Liver (tissue), 9 donors: ENCODE measurements around the gene CLEC16A. TPM values are rescaled to one million over a fixed set of nuclear protein-coding genes. Genes with fewer than 3 reads are reported as not detected.

Experiments used
- DNase-seq: peaks from one replicate; pipeline ENCODE4 v3.0.0-alpha.2; 2017; ENCODE audit warnings: low spot score
- H3K27ac ChIP-seq, 2 donors: one replicate each; pipeline ENCODE4 v1.7.0; 2013; ENCODE audit warnings: inconsistent platforms in 2 of 2, low read length in 2 of 2, control low read depth in 1 of 2, low read depth in 1 of 2, mild to moderate bottlenecking in 1 of 2
- H3K27me3 ChIP-seq, 4 donors: one replicate each; pipeline versions ENCODE4 v1.6.1 to v1.7.0; 2013; ENCODE audit warnings: low read length in 3 of 4, inconsistent platforms in 1 of 4, mild to moderate bottlenecking in 1 of 4, moderate library complexity in 1 of 4; ENCODE audit not compliant: control insufficient read depth in 4 of 4, insufficient read depth in 4 of 4
- H3K36me3 ChIP-seq, 4 donors: one replicate each; pipeline versions ENCODE4 v1.6.1 to v1.7.0; 2013; ENCODE audit warnings: low read length in 3 of 4, mild to moderate bottlenecking in 3 of 4, low read depth in 1 of 4, moderate library complexity in 1 of 4; ENCODE audit not compliant: control insufficient read depth in 4 of 4, insufficient read depth in 3 of 4
- H3K4me1 ChIP-seq, 4 donors: one replicate each; pipeline versions ENCODE4 v1.6.1 to v1.7.0; 2013; ENCODE audit warnings: low read length in 3 of 4, mild to moderate bottlenecking in 3 of 4, moderate library complexity in 1 of 4; ENCODE audit not compliant: control insufficient read depth in 4 of 4, insufficient read depth in 4 of 4
- H3K4me3 ChIP-seq, 3 donors: one replicate each; pipeline versions ENCODE4 v1.6.1 to v1.7.0; 2013; ENCODE audit warnings: low read length in 3 of 3, control low read depth in 1 of 3, low read depth in 1 of 3, mild to moderate bottlenecking in 1 of 3
- H3K9ac ChIP-seq, 2 donors: one replicate each; pipeline ENCODE4 v1.7.0; 2013; ENCODE audit warnings: low read length in 2 of 2, mild to moderate bottlenecking in 2 of 2, moderate library complexity in 2 of 2, control low read depth in 1 of 2, low read depth in 1 of 2
- H3K9me3 ChIP-seq, 4 donors: one replicate each; pipeline versions ENCODE4 v1.6.1 to v1.7.0; 2013; ENCODE audit warnings: low read length in 3 of 4; ENCODE audit not compliant: control insufficient read depth in 4 of 4
- ATF3 ChIP-seq: IDR thresholded peaks from 2 replicates; pipeline ENCODE4 v1.6.1; 2016; ENCODE audit warnings: antibody characterized with exemption
- EGR1 ChIP-seq, 2 donors: IDR thresholded peaks; 2 replicates each; pipeline ENCODE4 v1.6.1; 2016 to 2018; ENCODE audit warnings: antibody characterized with exemption in 2 of 2, low read depth in 2 of 2
- FOXA1 ChIP-seq: IDR thresholded peaks from 2 replicates; pipeline ENCODE4 v1.6.1; 2016; ENCODE audit warnings: antibody characterized with exemption
- FOXA2 ChIP-seq: IDR thresholded peaks from 2 replicates; pipeline ENCODE4 v1.6.1; 2016; ENCODE audit warnings: antibody characterized with exemption
- GABPA ChIP-seq, 2 donors: IDR thresholded peaks in 1 of 2; conservative IDR thresholded peaks in 1 of 2; 2 replicates each; pipeline ENCODE4 v1.6.1; 2016; ENCODE audit warnings: antibody characterized with exemption in 2 of 2, mild to moderate bottlenecking in 1 of 2, moderate library complexity in 1 of 2
- HNF4A ChIP-seq, 2 donors: conservative IDR thresholded peaks; 2 replicates each; pipeline ENCODE4 v1.6.1; 2016; ENCODE audit warnings: antibody characterized with exemption in 2 of 2, mild to moderate bottlenecking in 2 of 2
- HNF4G ChIP-seq: IDR thresholded peaks from 2 replicates; pipeline ENCODE4 v1.6.1; 2016; ENCODE audit warnings: antibody characterized with exemption
- JUND ChIP-seq, 2 donors: IDR thresholded peaks; 2 replicates each; pipeline ENCODE4 v1.6.1; 2016; ENCODE audit warnings: antibody characterized with exemption in 2 of 2
- NR2F2 ChIP-seq: IDR thresholded peaks from 2 replicates; pipeline ENCODE4 v1.6.1; 2016; ENCODE audit warnings: antibody characterized with exemption
- RAD21 ChIP-seq, 2 donors: IDR thresholded peaks; 2 replicates each; pipeline ENCODE4 v1.6.1; 2016; ENCODE audit warnings: antibody characterized with exemption in 2 of 2, mild to moderate bottlenecking in 2 of 2
- RXRA ChIP-seq, 2 donors: IDR thresholded peaks; 2 replicates each; pipeline ENCODE4 v1.6.1; 2017 to 2018; ENCODE audit warnings: antibody characterized with exemption in 2 of 2, mild to moderate bottlenecking in 1 of 2
- SP1 ChIP-seq: IDR thresholded peaks from 2 replicates; pipeline ENCODE4 v1.6.1; 2018; ENCODE audit warnings: antibody characterized with exemption, mild to moderate bottlenecking
- TAF1 ChIP-seq: conservative IDR thresholded peaks from 2 replicates; pipeline ENCODE4 v1.6.1; 2016; ENCODE audit warnings: antibody characterized with exemption, mild to moderate bottlenecking
- YY1 ChIP-seq: IDR thresholded peaks from 2 replicates; pipeline ENCODE4 v1.6.1; 2016; ENCODE audit warnings: antibody characterized with exemption, mild to moderate bottlenecking
- WGBS: extraction: QIAGEN DNeasy Blood & Tissue Kit; methylation state at CpG from one replicate; pipeline ENCODE4 v1.1.7; 2013; 5-methylcytosine and 5-hydroxymethylcytosine counted together
- polyA plus RNA-seq, 2 donors: library from polyadenylated mRNA; stranded (reverse) in 1 of 2; unstranded in 1 of 2; fragments of 200-250 nt in 1 of 2; fragments of >200 nt in 1 of 2; fragmentation: Nextera tagmentation in 1 of 2; extraction: Ambion mirVana in 1 of 2; gene quantifications; one replicate each; pipeline versions ENCODE4 v1.2.1 to v1.2.3, GENCODE V29; 2013 to 2015
- total RNA-seq, 2 donors: library from RNA; depleted of rRNA; stranded (reverse); fragments of >200 nt; gene quantifications; one replicate each; pipeline ENCODE4 v1.2.3, GENCODE V29; 2014
- TF ChIP-seq, protein P1 (sequence below): IDR thresholded peaks from 2 replicates; pipeline ENCODE4 v1.6.1; 2016; ENCODE audit warnings: antibody characterized with exemption, mild to moderate bottlenecking
- TF ChIP-seq, protein P2 (sequence below): IDR thresholded peaks from 2 replicates; pipeline ENCODE4 v1.6.1; 2016; ENCODE audit warnings: antibody characterized with exemption
- TF ChIP-seq, protein P3 (sequence below): IDR thresholded peaks from 2 replicates; pipeline ENCODE4 v1.6.1; 2016; ENCODE audit warnings: antibody characterized with exemption
- TF ChIP-seq, protein P4 (sequence below): fragments of 150-350 bp; IDR thresholded peaks from 2 replicates; pipeline ENCODE4 v1.5.1; 2017; ENCODE audit warnings: improper control_type of control experiment, low read depth, low read length; ENCODE audit not compliant: missing input control
- donor health status: healthy.
- donor health status: healthy.
- donor health status: healthy.
- donor health status: healthy.
- donor health status: healthy.

Gene CLEC16A
- total and polyA plus RNA-seq, 4 donors: 9.7 to 23.0 (median 17.4) TPM

- no peak for TF ChIP-seq TAF1
- TF ChIP-seq HNF4G: no peak
- TF ChIP-seq, protein P1, sequence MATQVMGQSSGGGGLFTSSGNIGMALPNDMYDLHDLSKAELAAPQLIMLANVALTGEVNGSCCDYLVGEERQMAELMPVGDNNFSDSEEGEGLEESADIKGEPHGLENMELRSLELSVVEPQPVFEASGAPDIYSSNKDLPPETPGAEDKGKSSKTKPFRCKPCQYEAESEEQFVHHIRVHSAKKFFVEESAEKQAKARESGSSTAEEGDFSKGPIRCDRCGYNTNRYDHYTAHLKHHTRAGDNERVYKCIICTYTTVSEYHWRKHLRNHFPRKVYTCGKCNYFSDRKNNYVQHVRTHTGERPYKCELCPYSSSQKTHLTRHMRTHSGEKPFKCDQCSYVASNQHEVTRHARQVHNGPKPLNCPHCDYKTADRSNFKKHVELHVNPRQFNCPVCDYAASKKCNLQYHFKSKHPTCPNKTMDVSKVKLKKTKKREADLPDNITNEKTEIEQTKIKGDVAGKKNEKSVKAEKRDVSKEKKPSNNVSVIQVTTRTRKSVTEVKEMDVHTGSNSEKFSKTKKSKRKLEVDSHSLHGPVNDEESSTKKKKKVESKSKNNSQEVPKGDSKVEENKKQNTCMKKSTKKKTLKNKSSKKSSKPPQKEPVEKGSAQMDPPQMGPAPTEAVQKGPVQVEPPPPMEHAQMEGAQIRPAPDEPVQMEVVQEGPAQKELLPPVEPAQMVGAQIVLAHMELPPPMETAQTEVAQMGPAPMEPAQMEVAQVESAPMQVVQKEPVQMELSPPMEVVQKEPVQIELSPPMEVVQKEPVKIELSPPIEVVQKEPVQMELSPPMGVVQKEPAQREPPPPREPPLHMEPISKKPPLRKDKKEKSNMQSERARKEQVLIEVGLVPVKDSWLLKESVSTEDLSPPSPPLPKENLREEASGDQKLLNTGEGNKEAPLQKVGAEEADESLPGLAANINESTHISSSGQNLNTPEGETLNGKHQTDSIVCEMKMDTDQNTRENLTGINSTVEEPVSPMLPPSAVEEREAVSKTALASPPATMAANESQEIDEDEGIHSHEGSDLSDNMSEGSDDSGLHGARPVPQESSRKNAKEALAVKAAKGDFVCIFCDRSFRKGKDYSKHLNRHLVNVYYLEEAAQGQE: no peak
- TF ChIP-seq, protein P2, sequence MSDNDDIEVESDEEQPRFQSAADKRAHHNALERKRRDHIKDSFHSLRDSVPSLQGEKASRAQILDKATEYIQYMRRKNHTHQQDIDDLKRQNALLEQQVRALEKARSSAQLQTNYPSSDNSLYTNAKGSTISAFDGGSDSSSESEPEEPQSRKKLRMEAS: no peak
- no peak for TF ChIP-seq RAD21 (IDR thresholded peaks at IDR 0.05)
- no peak for TF ChIP-seq FOXA1
- TF ChIP-seq FOXA2: no peak
- no peak for TF ChIP-seq SP1
- no peak for TF ChIP-seq RXRA (IDR thresholded peaks at IDR 0.05)
- TF ChIP-seq HNF4A (conservative IDR thresholded peaks at IDR 0.05): no peak
- no peak for TF ChIP-seq NR2F2
- no peak for TF ChIP-seq YY1
- TF ChIP-seq GABPA (IDR thresholded peaks at IDR 0.05 in 1 of 2, conservative IDR thresholded peaks at IDR 0.05 in 1 of 2): no peak
- TF ChIP-seq, protein P3, sequence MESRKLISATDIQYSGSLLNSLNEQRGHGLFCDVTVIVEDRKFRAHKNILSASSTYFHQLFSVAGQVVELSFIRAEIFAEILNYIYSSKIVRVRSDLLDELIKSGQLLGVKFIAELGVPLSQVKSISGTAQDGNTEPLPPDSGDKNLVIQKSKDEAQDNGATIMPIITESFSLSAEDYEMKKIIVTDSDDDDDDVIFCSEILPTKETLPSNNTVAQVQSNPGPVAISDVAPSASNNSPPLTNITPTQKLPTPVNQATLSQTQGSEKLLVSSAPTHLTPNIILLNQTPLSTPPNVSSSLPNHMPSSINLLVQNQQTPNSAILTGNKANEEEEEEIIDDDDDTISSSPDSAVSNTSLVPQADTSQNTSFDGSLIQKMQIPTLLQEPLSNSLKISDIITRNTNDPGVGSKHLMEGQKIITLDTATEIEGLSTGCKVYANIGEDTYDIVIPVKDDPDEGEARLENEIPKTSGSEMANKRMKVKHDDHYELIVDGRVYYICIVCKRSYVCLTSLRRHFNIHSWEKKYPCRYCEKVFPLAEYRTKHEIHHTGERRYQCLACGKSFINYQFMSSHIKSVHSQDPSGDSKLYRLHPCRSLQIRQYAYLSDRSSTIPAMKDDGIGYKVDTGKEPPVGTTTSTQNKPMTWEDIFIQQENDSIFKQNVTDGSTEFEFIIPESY: no peak
- no peak for TF ChIP-seq JUND (IDR thresholded peaks at IDR 0.05)
- TF ChIP-seq ATF3: no peak
- TF ChIP-seq, protein P4, sequence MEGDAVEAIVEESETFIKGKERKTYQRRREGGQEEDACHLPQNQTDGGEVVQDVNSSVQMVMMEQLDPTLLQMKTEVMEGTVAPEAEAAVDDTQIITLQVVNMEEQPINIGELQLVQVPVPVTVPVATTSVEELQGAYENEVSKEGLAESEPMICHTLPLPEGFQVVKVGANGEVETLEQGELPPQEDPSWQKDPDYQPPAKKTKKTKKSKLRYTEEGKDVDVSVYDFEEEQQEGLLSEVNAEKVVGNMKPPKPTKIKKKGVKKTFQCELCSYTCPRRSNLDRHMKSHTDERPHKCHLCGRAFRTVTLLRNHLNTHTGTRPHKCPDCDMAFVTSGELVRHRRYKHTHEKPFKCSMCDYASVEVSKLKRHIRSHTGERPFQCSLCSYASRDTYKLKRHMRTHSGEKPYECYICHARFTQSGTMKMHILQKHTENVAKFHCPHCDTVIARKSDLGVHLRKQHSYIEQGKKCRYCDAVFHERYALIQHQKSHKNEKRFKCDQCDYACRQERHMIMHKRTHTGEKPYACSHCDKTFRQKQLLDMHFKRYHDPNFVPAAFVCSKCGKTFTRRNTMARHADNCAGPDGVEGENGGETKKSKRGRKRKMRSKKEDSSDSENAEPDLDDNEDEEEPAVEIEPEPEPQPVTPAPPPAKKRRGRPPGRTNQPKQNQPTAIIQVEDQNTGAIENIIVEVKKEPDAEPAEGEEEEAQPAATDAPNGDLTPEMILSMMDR: no peak
- no peak for TF ChIP-seq EGR1 (IDR thresholded peaks at IDR 0.05; ENCODE audit: low read depth in 2 of 2)
- no peak overlapping the region for H3K9ac ChIP-seq
- no peaks in the 10 kb centered on the region for H3K4me1 ChIP-seq
- no peaks in the 10 kb centered on the region for H3K36me3 ChIP-seq
- no peak for DNase-seq
- WGBS: 86% methylated on average over 16 of the region's 16 CpGs
- H3K27ac ChIP-seq: peak overlapping the region; percentile 54 to 64
- no peaks in the 10 kb centered on the region for H3K27me3 ChIP-seq
- no peak overlapping the region for H3K4me3 ChIP-seq
- H3K9me3 ChIP-seq: peaks cover 4 to 11% (median 6%) of the 10 kb centered on the region in 4 donors
These were observed 268.4 kb downstream of the CLEC16A start for GRCh38 chr16:11212798-11213196.
